ENCODE measurements around the gene OTOG.

The OTOG gene

DNA sequence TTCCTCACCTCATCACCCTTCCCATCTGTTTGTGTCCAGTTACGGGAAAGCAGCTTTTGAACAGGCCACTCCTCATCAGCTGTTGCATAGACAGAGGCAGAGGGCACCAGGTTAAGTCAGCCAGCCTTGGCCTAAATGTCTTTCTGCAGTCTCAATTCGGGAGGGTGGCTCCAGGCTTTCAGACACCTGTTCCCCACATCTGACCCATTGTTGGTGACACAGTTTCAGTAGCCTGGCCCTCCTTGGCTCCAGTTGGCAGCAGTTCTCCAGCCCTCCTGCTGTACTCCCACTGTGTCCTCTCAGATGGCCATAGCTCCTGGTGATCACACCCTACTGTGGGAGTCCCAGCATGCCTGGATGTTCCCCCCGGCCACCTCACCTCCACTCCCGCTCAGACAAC, 101.5 kb downstream of the OTOG start:
- H3K4me3 ChIP-seq (ENCODE audit: low read length) = no peak overlapping the region
- no peak for TF ChIP-seq ZNF274 (IDR thresholded peaks at IDR 0.05; ENCODE audit: low read depth, low read length)

- no peak overlapping the region for H3K4me3 ChIP-seq (ENCODE audit: low read length)
- no peak for TF ChIP-seq ZNF274 (IDR thresholded peaks at IDR 0.05; ENCODE audit: low read depth, low read length)
Measured at GRCh38 chr11:17649261-17649660, 102.2 kb downstream of the OTOG start.

- H3K4me3 ChIP-seq (ENCODE audit: low read length) = no peak overlapping the region
- no peak for TF ChIP-seq ZNF274 (IDR thresholded peaks at IDR 0.05; ENCODE audit: low read depth, low read length)
Measured at GRCh38 chr11:17649696-17650095, 102.6 kb downstream of the OTOG start.

DNA sequence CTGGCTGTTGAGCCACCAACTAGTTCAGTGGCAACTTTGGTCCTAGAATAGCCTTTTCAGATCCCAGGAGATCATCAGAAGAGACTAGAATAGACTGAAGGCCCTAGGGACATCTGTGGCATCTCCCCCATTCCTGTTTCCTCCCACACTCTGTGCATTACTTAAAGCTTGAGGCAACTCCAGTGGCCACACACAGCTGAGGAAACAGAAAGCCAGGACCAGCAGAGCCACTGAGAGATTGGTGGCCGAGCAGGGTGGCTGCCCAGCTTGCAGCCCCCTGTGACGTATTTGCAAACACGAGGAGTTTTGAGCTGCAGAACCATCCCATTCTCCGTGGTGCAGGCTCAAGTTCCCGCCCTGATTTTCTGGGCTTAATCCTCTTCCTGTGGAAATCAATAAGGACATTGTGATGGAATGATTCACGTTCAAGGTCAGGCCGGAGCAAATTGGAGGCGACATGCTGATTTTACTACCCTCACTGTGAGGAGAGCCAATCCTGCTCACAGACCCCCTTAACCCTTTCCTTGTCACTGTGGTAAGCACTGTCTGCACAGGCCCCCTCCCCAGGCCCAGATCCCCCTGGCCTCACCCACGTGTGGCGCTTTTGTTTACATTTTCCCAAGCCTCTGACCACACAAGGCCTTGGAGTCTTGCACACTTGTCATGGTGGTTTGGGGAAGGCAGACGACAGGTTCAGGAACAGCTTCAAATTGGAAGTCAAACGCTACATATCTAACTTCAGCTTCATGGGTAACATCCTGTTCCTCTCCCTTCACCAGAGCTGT, 103.3 kb downstream of the OTOG start:
- TF ChIP-seq ZNF274 (IDR thresholded peaks at IDR 0.05; ENCODE audit: low read depth, low read length) = no peak
- no peak overlapping the region for H3K4me3 ChIP-seq (ENCODE audit: low read length)

GRCh38 chr11:17651061-17651460, 104.0 kb downstream of the OTOG start:
- TF ChIP-seq ZNF274 (IDR thresholded peaks at IDR 0.05; ENCODE audit: low read depth, low read length) = no peak
- H3K4me3 ChIP-seq (ENCODE audit: low read length) = no peak overlapping the region

GRCh38 chr11:17651681-17652080, 104.6 kb downstream of the OTOG start:
- no peak for TF ChIP-seq ZNF274 (IDR thresholded peaks at IDR 0.05; ENCODE audit: low read depth, low read length)
- no peak overlapping the region for H3K4me3 ChIP-seq (ENCODE audit: low read length)

GRCh38 chr11:17652556-17652955, 105.5 kb downstream of the OTOG start:
- no peak for TF ChIP-seq ZNF274 (IDR thresholded peaks at IDR 0.05; ENCODE audit: low read depth, low read length)
- H3K4me3 ChIP-seq (ENCODE audit: low read length) = no peak overlapping the region

- H3K4me3 ChIP-seq (ENCODE audit: low read length) = no peak overlapping the region
- no peak for TF ChIP-seq ZNF274 (IDR thresholded peaks at IDR 0.05; ENCODE audit: low read depth, low read length)
Measured at GRCh38 chr11:17653611-17654010, 106.6 kb downstream of the OTOG start.

GRCh38 chr11:17655682-17656081, 108.6 kb downstream of the OTOG start:
- H3K4me3 ChIP-seq (ENCODE audit: low read length) = no peak overlapping the region
- no peak for TF ChIP-seq ZNF274 (IDR thresholded peaks at IDR 0.05; ENCODE audit: low read depth, low read length)

DNA sequence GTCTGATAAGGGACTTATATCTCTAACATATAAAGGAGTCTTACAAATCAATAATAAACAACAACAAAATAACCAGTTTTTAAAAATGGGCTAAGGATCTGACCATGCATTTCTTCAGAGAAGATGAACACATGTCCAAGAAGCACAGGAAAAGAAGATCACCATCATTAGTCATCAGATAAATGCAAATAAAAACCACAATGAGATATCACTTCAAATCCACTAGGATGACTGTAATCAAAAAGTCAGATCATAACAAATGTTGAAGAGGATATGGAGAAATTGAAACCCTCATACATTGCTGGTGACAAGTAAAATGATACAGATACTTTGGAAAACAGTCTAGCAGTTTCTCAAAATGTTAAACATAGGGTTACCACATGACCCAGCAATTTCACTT, 111.2 kb downstream of the OTOG start:
- H3K4me3 ChIP-seq (ENCODE audit: low read length) = no peak overlapping the region
- TF ChIP-seq ZNF274 (IDR thresholded peaks at IDR 0.05; ENCODE audit: low read depth, low read length) = no peak

DNA sequence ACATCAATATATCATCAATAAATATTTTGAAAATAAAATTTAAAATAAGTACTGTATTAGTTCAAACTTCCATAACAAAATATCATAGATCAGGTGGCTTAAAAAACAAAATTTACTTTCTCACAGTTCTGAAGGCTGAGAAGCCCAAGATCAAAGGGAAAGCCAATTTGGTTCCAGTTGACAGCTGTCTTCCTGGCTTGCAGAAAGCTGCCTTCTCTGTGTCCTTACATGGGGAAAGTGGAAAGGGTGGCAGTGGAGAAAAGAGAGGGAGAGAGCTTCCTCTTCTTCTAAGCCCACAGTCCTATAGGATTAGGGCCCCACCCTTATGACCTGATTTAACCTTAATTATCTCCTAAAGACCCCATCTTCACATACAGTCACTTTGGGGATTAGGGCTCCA, 121.1 kb downstream of the OTOG start:
- no peak for TF ChIP-seq ZNF274 (IDR thresholded peaks at IDR 0.05; ENCODE audit: low read depth, low read length)
- H3K4me3 ChIP-seq (ENCODE audit: low read length) = no peak overlapping the region

DNA sequence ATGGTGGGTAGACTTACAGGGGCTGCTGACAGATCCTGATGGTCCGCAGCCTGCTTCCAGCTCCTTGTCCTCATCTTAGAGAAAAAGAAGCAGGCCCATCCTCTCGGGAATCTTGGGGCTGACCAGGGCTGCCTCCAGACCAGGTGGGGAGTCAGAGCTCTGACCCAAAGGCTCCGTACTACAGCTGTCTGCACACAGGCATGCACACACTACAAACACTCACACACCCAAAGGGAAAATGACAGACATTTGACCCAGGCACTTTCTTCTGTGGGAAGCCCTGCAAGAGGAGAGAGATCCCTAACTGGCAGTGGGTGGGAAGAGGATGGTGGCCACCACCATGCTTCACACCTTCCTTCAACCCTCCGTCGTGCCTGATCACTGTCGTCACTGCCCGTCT, 125.4 kb downstream of the OTOG start:
- H3K4me3 ChIP-seq (ENCODE audit: low read length) = no peak overlapping the region
- no peak for TF ChIP-seq ZNF274 (IDR thresholded peaks at IDR 0.05; ENCODE audit: low read depth, low read length)

DNA sequence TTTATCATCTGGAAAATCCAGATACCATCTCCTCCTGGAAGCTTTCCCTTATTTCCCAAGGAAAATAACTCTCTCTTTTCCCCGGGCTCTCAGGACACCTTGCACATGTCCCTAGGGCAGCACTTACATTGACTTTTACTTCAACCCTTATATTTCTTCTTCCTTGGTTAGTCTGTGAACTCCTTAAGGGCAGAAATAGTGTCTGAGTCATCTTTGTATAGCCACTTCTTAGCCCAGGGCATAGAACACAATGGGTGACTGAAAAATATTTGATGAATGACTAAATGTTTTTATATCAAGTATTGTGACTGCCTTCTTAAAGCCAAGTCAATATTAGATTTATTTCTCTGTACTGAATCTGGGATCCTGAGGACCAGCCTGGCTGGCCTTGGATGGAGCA, 126.9 kb downstream of the OTOG start:
- H3K4me3 ChIP-seq (ENCODE audit: low read length) = no peak overlapping the region
- no peak for TF ChIP-seq ZNF274 (IDR thresholded peaks at IDR 0.05; ENCODE audit: low read depth, low read length)

DNA sequence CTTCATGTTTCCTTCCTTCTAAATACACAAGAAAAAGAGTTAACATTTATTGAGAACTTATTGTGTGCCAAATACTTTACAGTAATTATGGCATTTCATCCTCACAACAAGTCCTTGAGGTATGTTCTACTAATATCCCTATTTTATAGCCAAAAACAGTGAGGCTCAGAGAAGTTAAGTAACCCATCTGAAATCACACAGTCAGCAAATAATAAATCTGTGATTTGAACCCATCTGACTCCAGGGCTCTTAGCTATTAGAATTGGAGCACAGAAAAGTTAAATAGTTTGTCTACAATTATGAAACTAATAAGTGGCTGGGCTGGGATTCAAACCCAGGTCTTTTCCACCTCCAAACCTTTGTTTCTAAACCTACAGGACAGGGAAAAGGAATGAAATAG, 135.8 kb downstream of the OTOG start:
- TF ChIP-seq ZNF274 (IDR thresholded peaks at IDR 0.05; ENCODE audit: low read depth, low read length) = no peak
- H3K4me3 ChIP-seq (ENCODE audit: low read length) = no peak overlapping the region

- H3K4me3 ChIP-seq (ENCODE audit: low read length) = no peak overlapping the region
- TF ChIP-seq ZNF274 (IDR thresholded peaks at IDR 0.05; ENCODE audit: low read depth, low read length) = no peak
Measured at GRCh38 chr11:17683377-17684161, 136.5 kb downstream of the OTOG start.

All from GM08714 (cell line).